WTC11 (cell line): ENCODE measurements around the gene HDAC6. TPM values are rescaled to one million over a fixed set of nuclear protein-coding genes. Genes with fewer than 3 reads are reported as not detected.

Experiments
- ATAC-seq: fragments of 200-7000 bp; cut with Tn5 transposase; 2 replicates; pipeline ENCODE4 v1.10.0; 2021; ENCODE audit warnings: mild to moderate bottlenecking, moderate library complexity
- CTCF ChIA-PET: fragments of 300-600 bp; sonication (Branson Sonifier 250); formaldehyde crosslinking; loops from one replicate; lab custom pipeline; 2021; ENCODE audit warnings: antibody characterized with exemption; lab: Charles Lee
- POLR2A ChIA-PET: fragments of 350-600 bp; sonication (Branson Sonifier 250); formaldehyde crosslinking; loops from one replicate; lab custom pipeline; 2021; ENCODE audit warnings: antibody characterized with exemption; lab: Charles Lee
- DNase-seq: peaks from one replicate; pipeline ENCODE4 v3.0.0; 2021; ENCODE audit warnings: low spot score
- H3K27ac Mint-ChIP-seq: 2 replicates; pipeline ENCODE4 v1.8.0; 2021; ENCODE audit warnings: mixed read lengths
- H3K27me3 Mint-ChIP-seq: 2 replicates; pipeline ENCODE4 v1.8.0; 2021; ENCODE audit warnings: low read depth, mild to moderate bottlenecking, moderate library complexity, mixed read lengths
- H3K36me3 Mint-ChIP-seq: 2 replicates; pipeline ENCODE4 v1.8.0; 2021; ENCODE audit warnings: mixed read lengths
- H3K4me1 Mint-ChIP-seq: 2 replicates; pipeline ENCODE4 v1.8.0; 2022; ENCODE audit warnings: mixed read lengths
- H3K4me3 Mint-ChIP-seq: 2 replicates; pipeline ENCODE4 v1.8.0; 2021; ENCODE audit warnings: mild to moderate bottlenecking, moderate library complexity, mixed read lengths
- H3K9me3 Mint-ChIP-seq: 2 replicates; pipeline ENCODE4 v1.8.0; 2021; ENCODE audit warnings: mixed read lengths
- ARID4B ChIP-seq: sonication (generic); formaldehyde crosslinking; IDR thresholded peaks from 2 replicates; pipeline ENCODE4 v1.8.0; 2023; ENCODE audit warnings: missing genetic modification reagents, mild to moderate bottlenecking, borderline replicate concordance
- ELF4 ChIP-seq: sonication (generic); formaldehyde crosslinking; IDR thresholded peaks from 2 replicates; pipeline ENCODE4 v1.8.1; 2022; ENCODE audit warnings: low read depth, mild to moderate bottlenecking, moderate library complexity, missing genetic modification reagents
- FOXK1 ChIP-seq: sonication (generic); formaldehyde crosslinking; IDR thresholded peaks from 2 replicates; pipeline ENCODE4 v1.8.0; 2022; ENCODE audit warnings: mild to moderate bottlenecking, moderate library complexity, missing genetic modification reagents
- GABPB1 ChIP-seq: sonication (generic); formaldehyde crosslinking; IDR thresholded peaks from 2 replicates; pipeline ENCODE4 v1.8.1; 2023; ENCODE audit warnings: mild to moderate bottlenecking, missing genetic modification reagents
- NFATC4 ChIP-seq: fragments of 250-450 bp; sonication (Bioruptor Pico); IDR thresholded peaks from 2 replicates; pipeline ENCODE4 v1.9.0; 2021; ENCODE audit warnings: mild to moderate bottlenecking
- PRDM15 ChIP-seq: sonication (generic); formaldehyde crosslinking; IDR thresholded peaks from 2 replicates; pipeline ENCODE4 v1.8.0; 2022; ENCODE audit warnings: missing genetic modification reagents
- SMAD3 ChIP-seq: sonication (generic); formaldehyde crosslinking; IDR thresholded peaks from 2 replicates; pipeline ENCODE4 v1.8.0; 2022; ENCODE audit warnings: missing genetic modification reagents, mild to moderate bottlenecking, borderline replicate concordance
- TCF7 ChIP-seq: sonication (generic); formaldehyde crosslinking; IDR thresholded peaks from 2 replicates; pipeline ENCODE4 v1.8.0; 2022; ENCODE audit warnings: mild to moderate bottlenecking, low read depth, missing genetic modification reagents, moderate library complexity
- USF2 ChIP-seq: sonication (generic); formaldehyde crosslinking; IDR thresholded peaks from 2 replicates; pipeline ENCODE4 v1.8.1; 2023; ENCODE audit warnings: mild to moderate bottlenecking, missing genetic modification reagents, moderate library complexity
- total RNA-seq: library from RNA; stranded (reverse); gene quantifications from 3 replicates; pipeline ENCODE4 v1.2.3, GENCODE V29; 2021
- TF ChIP-seq, protein P1 (sequence below): sonication (generic); formaldehyde crosslinking; IDR thresholded peaks from 2 replicates; pipeline ENCODE4 v1.8.1; 2023; ENCODE audit warnings: mild to moderate bottlenecking, moderate library complexity, missing genetic modification reagents
- TF ChIP-seq, protein P2 (sequence below): sonication (generic); formaldehyde crosslinking; IDR thresholded peaks from 2 replicates; pipeline ENCODE4 v1.8.1; 2022; ENCODE audit warnings: low read depth, mild to moderate bottlenecking, moderate library complexity, missing genetic modification reagents, borderline replicate concordance
- TF ChIP-seq, protein P3 (sequence below): sonication (generic); formaldehyde crosslinking; IDR thresholded peaks from 2 replicates; pipeline ENCODE4 v1.8.1; 2023; ENCODE audit warnings: mild to moderate bottlenecking, missing genetic modification reagents, borderline replicate concordance
- TF ChIP-seq, protein P4 (sequence below): fragments of 250-450 bp; sonication (Bioruptor Pico); IDR thresholded peaks from 2 replicates; pipeline ENCODE4 v2.1.2; 2022; ENCODE audit warnings: mild to moderate bottlenecking, moderate library complexity
- TF ChIP-seq, protein P5 (sequence below): sonication (generic); formaldehyde crosslinking; IDR thresholded peaks from 2 replicates; pipeline ENCODE4 v1.8.0; 2022; ENCODE audit warnings: mild to moderate bottlenecking, missing genetic modification reagents

HDAC6 gene
- total RNA-seq, 1 experiment from 2014 or later, result 58.5 TPM

- Mint-ChIP-seq H3K27ac (no peak overlapping the region), H3K4me1 (no peaks in the 10 kb centered on the region), H3K36me3 (no peaks in the 10 kb centered on the region)
- no peak for TF ChIP-seq GABPB1
- TF ChIP-seq, protein P1, sequence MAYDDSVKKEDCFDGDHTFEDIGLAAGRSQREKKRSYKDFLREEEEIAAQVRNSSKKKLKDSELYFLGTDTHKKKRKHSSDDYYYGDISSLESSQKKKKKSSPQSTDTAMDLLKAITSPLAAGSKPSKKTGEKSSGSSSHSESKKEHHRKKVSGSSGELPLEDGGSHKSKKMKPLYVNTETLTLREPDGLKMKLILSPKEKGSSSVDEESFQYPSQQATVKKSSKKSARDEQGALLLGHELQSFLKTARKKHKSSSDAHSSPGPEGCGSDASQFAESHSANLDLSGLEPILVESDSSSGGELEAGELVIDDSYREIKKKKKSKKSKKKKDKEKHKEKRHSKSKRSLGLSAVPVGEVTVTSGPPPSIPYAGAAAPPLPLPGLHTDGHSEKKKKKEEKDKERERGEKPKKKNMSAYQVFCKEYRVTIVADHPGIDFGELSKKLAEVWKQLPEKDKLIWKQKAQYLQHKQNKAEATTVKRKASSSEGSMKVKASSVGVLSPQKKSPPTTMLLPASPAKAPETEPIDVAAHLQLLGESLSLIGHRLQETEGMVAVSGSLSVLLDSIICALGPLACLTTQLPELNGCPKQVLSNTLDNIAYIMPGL (CRISPR knock-in tag), result no peak
- TF ChIP-seq, all 79 proteins: peak for 0
- H3K9me3 Mint-ChIP-seq, result no peaks in the 10 kb centered on the region
- POLR2A ChIA-PET, result no interaction called here
- ATAC-seq (no peak), DNase-seq (no peak)
- H3K4me3 Mint-ChIP-seq, result no peak overlapping the region
- H3K27me3 Mint-ChIP-seq, result peaks cover 15% of the 10 kb centered on the region
- CTCF ChIA-PET, result no interaction called here
Observed at GRCh38 chrX:48785540-48786214, 16.2 kb upstream of the HDAC6 start.

- TF ChIP-seq, protein P2, sequence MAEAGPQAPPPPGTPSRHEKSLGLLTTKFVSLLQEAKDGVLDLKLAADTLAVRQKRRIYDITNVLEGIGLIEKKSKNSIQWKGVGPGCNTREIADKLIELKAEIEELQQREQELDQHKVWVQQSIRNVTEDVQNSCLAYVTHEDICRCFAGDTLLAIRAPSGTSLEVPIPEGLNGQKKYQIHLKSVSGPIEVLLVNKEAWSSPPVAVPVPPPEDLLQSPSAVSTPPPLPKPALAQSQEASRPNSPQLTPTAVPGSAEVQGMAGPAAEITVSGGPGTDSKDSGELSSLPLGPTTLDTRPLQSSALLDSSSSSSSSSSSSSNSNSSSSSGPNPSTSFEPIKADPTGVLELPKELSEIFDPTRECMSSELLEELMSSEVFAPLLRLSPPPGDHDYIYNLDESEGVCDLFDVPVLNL (CRISPR knock-in tag), result no peak
- TF ChIP-seq, protein P3, sequence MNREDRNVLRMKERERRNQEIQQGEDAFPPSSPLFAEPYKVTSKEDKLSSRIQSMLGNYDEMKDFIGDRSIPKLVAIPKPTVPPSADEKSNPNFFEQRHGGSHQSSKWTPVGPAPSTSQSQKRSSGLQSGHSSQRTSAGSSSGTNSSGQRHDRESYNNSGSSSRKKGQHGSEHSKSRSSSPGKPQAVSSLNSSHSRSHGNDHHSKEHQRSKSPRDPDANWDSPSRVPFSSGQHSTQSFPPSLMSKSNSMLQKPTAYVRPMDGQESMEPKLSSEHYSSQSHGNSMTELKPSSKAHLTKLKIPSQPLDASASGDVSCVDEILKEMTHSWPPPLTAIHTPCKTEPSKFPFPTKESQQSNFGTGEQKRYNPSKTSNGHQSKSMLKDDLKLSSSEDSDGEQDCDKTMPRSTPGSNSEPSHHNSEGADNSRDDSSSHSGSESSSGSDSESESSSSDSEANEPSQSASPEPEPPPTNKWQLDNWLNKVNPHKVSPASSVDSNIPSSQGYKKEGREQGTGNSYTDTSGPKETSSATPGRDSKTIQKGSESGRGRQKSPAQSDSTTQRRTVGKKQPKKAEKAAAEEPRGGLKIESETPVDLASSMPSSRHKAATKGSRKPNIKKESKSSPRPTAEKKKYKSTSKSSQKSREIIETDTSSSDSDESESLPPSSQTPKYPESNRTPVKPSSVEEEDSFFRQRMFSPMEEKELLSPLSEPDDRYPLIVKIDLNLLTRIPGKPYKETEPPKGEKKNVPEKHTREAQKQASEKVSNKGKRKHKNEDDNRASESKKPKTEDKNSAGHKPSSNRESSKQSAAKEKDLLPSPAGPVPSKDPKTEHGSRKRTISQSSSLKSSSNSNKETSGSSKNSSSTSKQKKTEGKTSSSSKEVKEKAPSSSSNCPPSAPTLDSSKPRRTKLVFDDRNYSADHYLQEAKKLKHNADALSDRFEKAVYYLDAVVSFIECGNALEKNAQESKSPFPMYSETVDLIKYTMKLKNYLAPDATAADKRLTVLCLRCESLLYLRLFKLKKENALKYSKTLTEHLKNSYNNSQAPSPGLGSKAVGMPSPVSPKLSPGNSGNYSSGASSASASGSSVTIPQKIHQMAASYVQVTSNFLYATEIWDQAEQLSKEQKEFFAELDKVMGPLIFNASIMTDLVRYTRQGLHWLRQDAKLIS (CRISPR knock-in tag), result no peak
- TF ChIP-seq NFATC4 (CRISPR knock-in tag) (no peak), FOXK1 (CRISPR knock-in tag) (no peak), ARID4B (CRISPR knock-in tag) (no peak), ELF4 (CRISPR knock-in tag) (no peak), USF2 (CRISPR knock-in tag) (no peak), PRDM15 (CRISPR knock-in tag) (no peak), SMAD3 (CRISPR knock-in tag) (no peak), TCF7 (CRISPR knock-in tag) (no peak)
- TF ChIP-seq, protein P4, sequence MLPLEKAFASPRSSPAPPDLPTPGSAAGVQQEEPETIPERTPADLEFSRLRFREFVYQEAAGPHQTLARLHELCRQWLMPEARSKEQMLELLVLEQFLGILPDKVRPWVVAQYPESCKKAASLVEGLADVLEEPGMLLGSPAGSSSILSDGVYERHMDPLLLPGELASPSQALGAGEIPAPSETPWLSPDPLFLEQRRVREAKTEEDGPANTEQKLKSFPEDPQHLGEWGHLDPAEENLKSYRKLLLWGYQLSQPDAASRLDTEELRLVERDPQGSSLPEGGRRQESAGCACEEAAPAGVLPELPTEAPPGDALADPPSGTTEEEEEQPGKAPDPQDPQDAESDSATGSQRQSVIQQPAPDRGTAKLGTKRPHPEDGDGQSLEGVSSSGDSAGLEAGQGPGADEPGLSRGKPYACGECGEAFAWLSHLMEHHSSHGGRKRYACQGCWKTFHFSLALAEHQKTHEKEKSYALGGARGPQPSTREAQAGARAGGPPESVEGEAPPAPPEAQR (CRISPR knock-in tag), result no peak
- TF ChIP-seq, protein P5, sequence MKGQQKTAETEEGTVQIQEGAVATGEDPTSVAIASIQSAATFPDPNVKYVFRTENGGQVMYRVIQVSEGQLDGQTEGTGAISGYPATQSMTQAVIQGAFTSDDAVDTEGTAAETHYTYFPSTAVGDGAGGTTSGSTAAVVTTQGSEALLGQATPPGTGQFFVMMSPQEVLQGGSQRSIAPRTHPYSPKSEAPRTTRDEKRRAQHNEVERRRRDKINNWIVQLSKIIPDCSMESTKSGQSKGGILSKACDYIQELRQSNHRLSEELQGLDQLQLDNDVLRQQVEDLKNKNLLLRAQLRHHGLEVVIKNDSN, result no peak
- POLR2A ChIA-PET, result no interaction called here
- no peaks in the 10 kb centered on the region for H3K9me3 Mint-ChIP-seq
- no peak within 1 kb of the TSS for H3K4me3 Mint-ChIP-seq
- no peak for DNase-seq
- CTCF ChIA-PET, result no interaction called here
- no peak within 1 kb of the TSS for H3K27ac Mint-ChIP-seq
- ATAC-seq, result no peak
- peaks cover 15% of the 10 kb centered on the region for H3K27me3 Mint-ChIP-seq
- H3K4me1 Mint-ChIP-seq, result no peaks in the 10 kb centered on the region
- H3K36me3 Mint-ChIP-seq, result no peaks in the 10 kb centered on the region
Observed at GRCh38 chrX:48786341-48786800, 15.5 kb upstream of the HDAC6 start, which contains the start of gene GATA1. Gene GATA1, plus strand, starts transcription at chrX:48786590. Its CDS starts 4,520 bp downstream, at chrX:48791110.
